SH-SY5Y (cell line): Measurements from ENCODE around the gene LARP1.

Experiments
- GATA2 ChIP-seq: IDR thresholded peaks from 2 replicates; pipeline ENCODE4 v1.6.1; 2011; ENCODE audit warnings: mild to moderate bottlenecking, low read depth, low read length
- GATA3 ChIP-seq: IDR thresholded peaks from 2 replicates; pipeline ENCODE4 v1.6.1; 2011; ENCODE audit warnings: low read depth, mild to moderate bottlenecking, low read length, moderate library complexity

Gene LARP1

GRCh38 chr5:154754460-154755360 is 467 bp upstream of the LARP1 start:
- TF ChIP-seq GATA3 (no peak), GATA2 (no peak)

- TF ChIP-seq GATA2 (no peak), GATA3 (no peak)
These were observed 1.1 kb downstream of the LARP1 start for GRCh38 chr5:154756009-154756867.

- TF ChIP-seq GATA3 (no peak), GATA2 (no peak)
These were observed 2.0 kb downstream of the LARP1 start for GRCh38 chr5:154756868-154757813.

- TF ChIP-seq GATA3 (no peak), GATA2 (no peak)
These were observed 2.7 kb downstream of the LARP1 start for GRCh38 chr5:154757814-154758406.

- TF ChIP-seq GATA2 (no peak), GATA3 (no peak)
These were observed 3.3 kb downstream of the LARP1 start for GRCh38 chr5:154758493-154758892.

- TF ChIP-seq GATA3, result no peak
- no peak for TF ChIP-seq GATA2
These were observed 3.8 kb downstream of the LARP1 start for GRCh38 chr5:154758977-154759376.

GRCh38 chr5:154761046-154761736 is 6.0 kb downstream of the LARP1 start:
- TF ChIP-seq GATA2 (no peak), GATA3 (no peak)

GRCh38 chr5:154762261-154762660 is 7.1 kb downstream of the LARP1 start:
- TF ChIP-seq GATA3 (no peak), GATA2 (no peak)

GRCh38 chr5:154762700-154763099 is 7.5 kb downstream of the LARP1 start:
- TF ChIP-seq GATA2, result peak; percentile 79
- peak; percentile 93 for TF ChIP-seq GATA3

- TF ChIP-seq GATA3 (no peak), GATA2 (no peak)
These were observed 9.8 kb downstream of the LARP1 start for GRCh38 chr5:154764967-154765366.

- TF ChIP-seq GATA2, result no peak
- TF ChIP-seq GATA3, result no peak
These were observed 10.3 kb downstream of the LARP1 start for GRCh38 chr5:154765396-154765925.

- TF ChIP-seq GATA3, result no peak
- no peak for TF ChIP-seq GATA2
These were observed 11.5 kb downstream of the LARP1 start for GRCh38 chr5:154766558-154767281.
